ENCODE results near the gene PIGZ. TPM values are rescaled to one million over a fixed set of nuclear protein-coding genes. Genes with fewer than 3 reads are reported as not detected.
"Not testable (repeated sequence)": the region's sequence is repeated elsewhere in the genome, so short reads cannot be mapped to it uniquely, and the experiment has no call there.

PIGZ gene
- polyA plus RNA-seq, 1 experiment: 7.0 TPM

DNA sequence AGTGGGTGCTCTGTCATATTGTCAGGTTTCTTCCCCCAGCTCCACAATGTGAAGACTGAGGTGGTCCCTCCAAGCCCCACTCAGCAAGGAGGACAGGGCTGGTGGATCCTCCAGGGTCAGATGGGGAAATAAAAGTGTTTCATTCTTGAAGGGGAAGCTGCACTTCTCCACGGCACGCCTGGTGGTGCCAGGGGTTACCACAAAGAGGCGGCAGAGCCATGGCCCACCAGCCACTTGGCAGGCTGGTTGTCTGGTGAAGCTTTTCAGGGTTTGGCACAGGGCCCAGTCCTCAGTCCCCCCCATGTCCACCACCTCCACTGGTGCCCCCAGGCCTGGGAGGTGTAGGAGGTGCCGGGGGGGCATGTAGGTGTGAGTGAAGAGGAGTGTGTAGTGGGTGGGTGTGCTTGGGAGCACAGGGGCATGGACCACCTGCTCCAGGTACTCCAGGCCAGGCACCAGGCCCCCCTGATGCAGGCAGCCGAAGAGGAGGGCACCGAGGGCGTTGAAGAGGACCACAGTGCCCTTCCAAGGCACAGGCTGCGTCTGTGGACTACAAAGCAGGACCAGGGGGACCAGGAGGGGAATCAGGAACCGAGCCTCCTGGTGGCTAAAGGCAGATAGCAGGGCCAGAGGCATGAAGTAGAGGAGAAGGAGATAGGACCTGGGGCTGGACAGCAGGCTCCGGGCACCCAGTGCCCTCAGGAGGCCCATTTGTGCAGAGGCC, 21.3 kb downstream of the PIGZ start:
- no peak for DNase-seq (ENCODE audit: low read depth)
- CTCF ChIA-PET: no interaction called here
- Histone ChIP-seq H3K27me3 (ENCODE audit: control insufficient read depth, insufficient read depth, low read length) (no peaks in the 10 kb centered on the region), H3K4me3 (ENCODE audit: low read depth, low read length) (no peak overlapping the region), H3K36me3 (ENCODE audit: control insufficient read depth, insufficient read depth, low read length) (peaks cover 1% of the 10 kb centered on the region; the same call in 1 of the 2 replicates)
- TF ChIP-seq, protein P1, sequence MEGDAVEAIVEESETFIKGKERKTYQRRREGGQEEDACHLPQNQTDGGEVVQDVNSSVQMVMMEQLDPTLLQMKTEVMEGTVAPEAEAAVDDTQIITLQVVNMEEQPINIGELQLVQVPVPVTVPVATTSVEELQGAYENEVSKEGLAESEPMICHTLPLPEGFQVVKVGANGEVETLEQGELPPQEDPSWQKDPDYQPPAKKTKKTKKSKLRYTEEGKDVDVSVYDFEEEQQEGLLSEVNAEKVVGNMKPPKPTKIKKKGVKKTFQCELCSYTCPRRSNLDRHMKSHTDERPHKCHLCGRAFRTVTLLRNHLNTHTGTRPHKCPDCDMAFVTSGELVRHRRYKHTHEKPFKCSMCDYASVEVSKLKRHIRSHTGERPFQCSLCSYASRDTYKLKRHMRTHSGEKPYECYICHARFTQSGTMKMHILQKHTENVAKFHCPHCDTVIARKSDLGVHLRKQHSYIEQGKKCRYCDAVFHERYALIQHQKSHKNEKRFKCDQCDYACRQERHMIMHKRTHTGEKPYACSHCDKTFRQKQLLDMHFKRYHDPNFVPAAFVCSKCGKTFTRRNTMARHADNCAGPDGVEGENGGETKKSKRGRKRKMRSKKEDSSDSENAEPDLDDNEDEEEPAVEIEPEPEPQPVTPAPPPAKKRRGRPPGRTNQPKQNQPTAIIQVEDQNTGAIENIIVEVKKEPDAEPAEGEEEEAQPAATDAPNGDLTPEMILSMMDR (IDR thresholded peaks at IDR 0.05; ENCODE audit: insufficient read depth, low read depth, low read length): no peak
- POLR2A ChIA-PET: no interaction called here

DNA sequence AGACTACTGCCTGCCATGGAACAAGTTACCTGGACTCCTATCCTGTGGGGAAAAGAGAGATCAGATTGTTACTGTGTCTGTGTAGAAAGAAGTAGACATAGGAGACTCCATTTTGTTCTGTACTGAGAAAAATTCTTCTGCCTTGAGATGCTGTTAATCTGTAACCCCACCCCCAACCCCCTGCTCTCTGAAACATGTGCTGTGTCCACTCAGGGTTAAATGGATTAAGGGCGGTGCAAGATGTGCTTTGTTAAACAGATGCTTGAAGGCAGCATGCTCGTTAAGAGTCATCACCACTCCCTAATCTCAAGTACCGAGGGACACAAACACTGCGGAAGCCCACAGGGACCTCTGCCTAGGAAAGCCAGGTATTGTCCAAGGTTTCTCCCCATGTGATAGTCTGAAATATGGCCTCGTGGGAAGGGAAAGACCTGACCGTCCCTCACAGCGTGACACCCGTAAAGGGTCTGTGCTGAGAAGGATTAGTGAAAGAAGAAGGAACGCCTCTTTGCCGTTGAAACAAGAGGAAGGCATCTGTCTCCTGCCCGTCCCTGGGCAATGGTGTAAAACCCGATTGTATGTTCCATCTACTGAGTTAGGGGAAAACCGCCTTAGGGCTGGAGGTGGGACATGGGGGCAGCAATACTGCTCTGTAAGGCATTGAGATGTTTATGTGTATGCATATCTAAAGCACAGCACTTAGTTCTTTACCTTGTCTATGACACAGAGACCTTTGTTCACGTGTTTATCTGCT, 24.4 kb downstream of the PIGZ start:
- H3K36me3 ChIP-seq (ENCODE audit: control insufficient read depth, insufficient read depth, low read length); H3K4me3 ChIP-seq (ENCODE audit: low read depth, low read length); POLR2A ChIA-PET; CTCF ChIA-PET; H3K27me3 ChIP-seq (ENCODE audit: control insufficient read depth, insufficient read depth, low read length); DNase-seq (ENCODE audit: low read depth): not testable (repeated sequence)

DNA sequence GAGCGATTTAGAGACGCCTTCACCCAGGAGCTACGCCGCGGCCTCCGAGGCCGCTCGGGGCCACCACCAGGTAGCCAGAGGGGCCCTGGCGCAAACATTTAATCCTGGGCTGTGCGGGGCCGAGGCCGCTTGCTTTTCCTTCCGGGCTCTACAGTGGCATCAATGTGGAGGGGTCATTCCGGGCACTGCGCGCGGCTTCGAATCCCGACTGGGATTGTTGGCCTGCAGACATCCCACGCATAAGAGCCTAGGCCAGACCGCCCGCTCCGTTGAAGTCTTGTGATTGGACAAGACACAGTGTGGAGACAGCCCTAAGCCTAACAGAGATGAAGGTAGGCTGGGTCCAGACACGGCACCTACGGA, 25.7 kb downstream of the PIGZ start:
- Histone ChIP-seq H3K27me3 (ENCODE audit: control insufficient read depth, insufficient read depth, low read length) (no peaks in the 10 kb centered on the region), H3K4me3 (ENCODE audit: low read depth, low read length) (peak overlapping the region; percentile 54), H3K36me3 (ENCODE audit: control insufficient read depth, insufficient read depth, low read length) (0 out of 2 replicates have a peak, but pooled peaks cover 1% of the 10 kb centered on the region)
- TF ChIP-seq, protein P1 (IDR thresholded peaks at IDR 0.05; ENCODE audit: insufficient read depth, low read depth, low read length): no peak
- ChIA-PET POLR2A (no interaction called here), CTCF (interaction anchor here (0.8 to 1.7 kb wide), 8 partner anchors 9 to 333 kb away, joined by 3 to 4 read pairs (median 4); no protein-coding TSS in a partner anchor)
- no peak for DNase-seq (ENCODE audit: low read depth)

DNA sequence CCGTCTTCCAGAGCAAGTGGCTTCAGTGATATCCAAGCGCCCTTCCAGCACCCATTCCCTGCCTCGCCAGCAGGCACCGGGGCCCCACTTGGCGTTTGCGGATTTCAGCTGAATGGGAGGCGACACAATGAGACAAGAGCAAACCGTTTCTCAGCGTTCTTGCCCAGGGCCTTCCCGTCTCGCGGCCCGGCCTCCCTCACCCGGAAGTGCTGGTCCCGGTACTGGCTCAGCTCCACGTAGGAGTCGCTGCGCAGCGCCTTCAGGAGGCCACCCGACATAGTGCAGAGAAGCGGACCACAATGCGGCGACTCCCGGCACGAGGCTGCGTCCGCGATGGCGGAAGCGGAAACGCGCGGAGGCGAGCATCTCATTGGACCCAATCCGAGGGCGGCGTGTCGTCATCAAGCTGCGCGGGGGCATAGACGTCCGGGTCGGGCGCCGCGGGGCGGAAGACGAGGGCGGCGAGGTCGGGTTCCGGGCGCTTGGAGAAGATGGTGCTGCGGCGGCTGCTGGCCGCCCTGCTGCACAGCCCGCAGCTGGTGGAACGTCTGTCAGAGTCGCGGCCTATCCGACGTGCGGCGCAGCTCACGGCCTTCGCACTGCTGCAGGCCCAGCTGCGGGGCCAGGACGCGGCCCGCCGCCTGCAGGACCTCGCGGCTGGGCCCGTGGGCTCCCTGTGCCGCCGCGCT, 26.3 kb downstream of the PIGZ start, which contains the start of gene NCBP2:
Gene NCBP2 (minus strand): TSS at position 303 of the 689 bp plus-strand sequence. CDS start 25 bp downstream, at position 278.
- Histone ChIP-seq H3K4me3 (ENCODE audit: low read depth, low read length) (peak within 1 kb of the TSS; percentile 54), H3K36me3 (ENCODE audit: control insufficient read depth, insufficient read depth, low read length) (peaks cover 3% of the 10 kb centered on the region), H3K27me3 (ENCODE audit: control insufficient read depth, insufficient read depth, low read length) (no peaks in the 10 kb centered on the region)
- CTCF ChIA-PET: interaction anchor here (0.8 to 1.7 kb wide), 11 partner anchors 9 to 333 kb away, joined by 3 to 4 read pairs (median 3); no protein-coding TSS in a partner anchor
- TF ChIP-seq, protein P1 (IDR thresholded peaks at IDR 0.05; ENCODE audit: insufficient read depth, low read depth, low read length): peak; percentile 73
- POLR2A ChIA-PET: no interaction called here
- DNase-seq (ENCODE audit: low read depth): peak; percentile 80

DNA sequence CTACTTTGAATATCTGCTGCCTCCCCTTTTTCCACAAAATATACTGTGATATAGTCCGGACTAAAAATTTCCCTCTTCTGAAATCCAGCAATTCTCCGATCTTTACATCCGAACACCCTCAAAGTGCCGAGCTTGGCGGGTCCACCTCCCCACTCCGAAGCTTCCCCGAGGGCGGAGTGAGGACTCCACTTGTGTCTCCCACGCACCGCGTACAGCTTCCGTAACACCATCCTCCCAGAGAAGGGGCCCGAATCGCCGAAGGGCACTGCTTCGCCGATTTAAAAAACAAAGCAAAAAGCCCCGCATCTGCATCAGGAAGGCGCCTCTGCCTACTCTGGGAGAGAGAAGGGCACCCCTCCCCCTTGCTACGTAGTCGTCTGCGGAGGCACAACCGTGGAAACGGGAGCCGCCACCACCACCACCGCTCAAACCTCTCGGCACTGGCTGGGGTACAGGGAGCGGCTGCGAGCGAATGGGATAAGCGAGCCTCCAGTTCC, 26.9 kb downstream of the PIGZ start:
- TF ChIP-seq, protein P1 (IDR thresholded peaks at IDR 0.05; ENCODE audit: insufficient read depth, low read depth, low read length): no peak
- POLR2A ChIA-PET: no interaction called here
- H3K36me3 ChIP-seq (ENCODE audit: control insufficient read depth, insufficient read depth, low read length): peaks cover 5% of the 10 kb centered on the region
- DNase-seq (ENCODE audit: low read depth): no peak
- H3K27me3 ChIP-seq (ENCODE audit: control insufficient read depth, insufficient read depth, low read length): no peaks in the 10 kb centered on the region
- CTCF ChIA-PET: interaction anchor here (0.9 to 1.7 kb wide), 10 partner anchors 11 to 332 kb away, joined by 3 to 4 read pairs (median 3); partner anchors contain the start of gene PIGZ
- H3K4me3 ChIP-seq (ENCODE audit: low read depth, low read length): peak overlapping the region; percentile 54

Measured in BJ (cell line).